ENCODE measurements around the gene ZMIZ1. TPM values are rescaled to one million over a fixed set of nuclear protein-coding genes. Genes with fewer than 3 reads are reported as not detected.

Gene ZMIZ1
- total RNA-seq, 1 donor from 2014 or later, result 6.3 TPM

GRCh38 chr10:79048639-79049550 is 19.9 kb upstream of the ZMIZ1 start:
- no peak overlapping the region for H3K4me3 ChIP-seq (ENCODE audit: low read depth, low read length)
- DNase-seq (ENCODE audit: low read depth) (no peak), FAIRE-seq (no peak)
- H3K27me3 ChIP-seq (ENCODE audit: control insufficient read depth, insufficient read depth, low read length), result no peaks in the 10 kb centered on the region
- no peak for TF ChIP-seq CTCF (IDR thresholded peaks at IDR 0.05; ENCODE audit: insufficient read depth, low read length, severe bottlenecking)
- H3K36me3 ChIP-seq (ENCODE audit: control insufficient read depth, insufficient read depth, low read length), result no peaks in the 10 kb centered on the region

GRCh38 chr10:79049931-79050895 is 18.6 kb upstream of the ZMIZ1 start:
- Histone ChIP-seq H3K27me3 (ENCODE audit: control insufficient read depth, insufficient read depth, low read length) (no peaks in the 10 kb centered on the region), H3K36me3 (ENCODE audit: control insufficient read depth, insufficient read depth, low read length) (no peaks in the 10 kb centered on the region), H3K4me3 (ENCODE audit: low read depth, low read length) (no peak overlapping the region)
- TF ChIP-seq CTCF (IDR thresholded peaks at IDR 0.05; ENCODE audit: insufficient read depth, low read length, severe bottlenecking), result no peak
- peak; percentile 36 for FAIRE-seq
- peak; percentile 54 for DNase-seq (ENCODE audit: low read depth)

- no peak overlapping the region for H3K4me3 ChIP-seq (ENCODE audit: low read depth, low read length)
- no peak for TF ChIP-seq CTCF (IDR thresholded peaks at IDR 0.05; ENCODE audit: insufficient read depth, low read length, severe bottlenecking)
- H3K36me3 ChIP-seq (ENCODE audit: control insufficient read depth, insufficient read depth, low read length), result no peaks in the 10 kb centered on the region
- FAIRE-seq (peak; percentile 80), DNase-seq (ENCODE audit: low read depth) (peak; percentile 55)
- H3K27me3 ChIP-seq (ENCODE audit: control insufficient read depth, insufficient read depth, low read length), result no peaks in the 10 kb centered on the region
Measured at GRCh38 chr10:79050896-79051555, 17.7 kb upstream of the ZMIZ1 start.

- Histone ChIP-seq H3K27me3 (ENCODE audit: control insufficient read depth, insufficient read depth, low read length) (no peaks in the 10 kb centered on the region), H3K4me3 (ENCODE audit: low read depth, low read length) (no peak overlapping the region), H3K36me3 (ENCODE audit: control insufficient read depth, insufficient read depth, low read length) (no peaks in the 10 kb centered on the region)
- FAIRE-seq (no peak), DNase-seq (ENCODE audit: low read depth) (no peak)
- no peak for TF ChIP-seq CTCF (IDR thresholded peaks at IDR 0.05; ENCODE audit: insufficient read depth, low read length, severe bottlenecking)
Measured at GRCh38 chr10:79051766-79052165, 17.0 kb upstream of the ZMIZ1 start.

GRCh38 chr10:79052291-79053080 is 16.3 kb upstream of the ZMIZ1 start:
- no peak for FAIRE-seq
- Histone ChIP-seq H3K36me3 (ENCODE audit: control insufficient read depth, insufficient read depth, low read length) (no peaks in the 10 kb centered on the region), H3K27me3 (ENCODE audit: control insufficient read depth, insufficient read depth, low read length) (no peaks in the 10 kb centered on the region), H3K4me3 (ENCODE audit: low read depth, low read length) (no peak overlapping the region)
- DNase-seq (ENCODE audit: low read depth), result peak; percentile 40
- peak; percentile 59 for TF ChIP-seq CTCF (IDR thresholded peaks at IDR 0.05; ENCODE audit: insufficient read depth, low read length, severe bottlenecking)

Data from bronchial epithelial cell (primary cell).